IMR-90 (cell line): ENCODE measurements around the gene CLCNKA. TPM values are rescaled to one million over a fixed set of nuclear protein-coding genes. Genes with fewer than 3 reads are reported as not detected.

ENCODE experiments used
- ATAC-seq: fragments of 200-7000 bp; cut with Tn5 transposase; 2 replicates; pipeline ENCODE4 v1.9.1; 2020; ENCODE audit warnings: low read depth, mild to moderate bottlenecking, moderate library complexity
- BruUV-seq: library from RNA; stranded (reverse); fragments of 400-500 nt; replicated peaks from 2 replicates; lab custom pipeline; 2021; lab: Mats Ljungman, UMichigan
- CTCF ChIA-PET: fragments of 300-600 bp; formaldehyde crosslinking; extraction: SDS; loops from one replicate; lab custom pipeline; 2021; ENCODE audit warnings: antibody characterized with exemption; lab: Yijun Ruan, JAX
- POLR2A ChIA-PET: fragments of 300-600 bp; sonication (Branson Sonifier 250); formaldehyde crosslinking; loops from one replicate; lab custom pipeline; 2022; ENCODE audit warnings: antibody characterized with exemption; ENCODE audit not compliant: unreplicated experiment; lab: Charles Lee
- DNase-seq: peaks from one replicate; pipeline ENCODE4 v3.0.0; 2013
- H2AFZ ChIP-seq: replicated peaks from 2 replicates; pipeline ENCODE3; 2013; ENCODE audit warnings: low read length, mild to moderate bottlenecking; ENCODE audit not compliant: poor library complexity
- H2AK5ac ChIP-seq: 2 replicates; pipeline ENCODE4 v1.6.1; 2013; ENCODE audit warnings: low read depth, low read length, inconsistent platforms
- H2AK9ac ChIP-seq: replicated peaks from 2 replicates; pipeline ENCODE3; 2013; ENCODE audit warnings: mild to moderate bottlenecking, low read depth, low read length, moderate library complexity; ENCODE audit not compliant: poor library complexity
- H2BK120ac ChIP-seq: 2 replicates; pipeline ENCODE4 v1.6.1; 2013; ENCODE audit warnings: low read depth, low read length, inconsistent platforms
- H2BK15ac ChIP-seq: 3 replicates; pipeline ENCODE4 v1.6.1; 2013; ENCODE audit warnings: low read depth, low read length, inconsistent platforms
- H2BK20ac ChIP-seq: 2 replicates; pipeline ENCODE4 v1.6.1; 2013; ENCODE audit warnings: low read depth, mild to moderate bottlenecking, inconsistent platforms, low read length, moderate library complexity
- H2BK5ac ChIP-seq: 2 replicates; pipeline ENCODE4 v1.6.1; 2013; ENCODE audit warnings: mild to moderate bottlenecking, low read depth, low read length, inconsistent platforms; ENCODE audit not compliant: poor library complexity, severe bottlenecking
- H3K14ac ChIP-seq: replicated peaks from 2 replicates; pipeline ENCODE4 v1.6.1; 2013; ENCODE audit warnings: low read depth, low read length, inconsistent platforms
- H3K18ac ChIP-seq: 2 replicates; pipeline ENCODE4 v1.6.1; 2013; ENCODE audit warnings: low read depth, low read length, control low read depth
- H3K23ac ChIP-seq: 2 replicates; pipeline ENCODE4 v1.6.1; 2013; ENCODE audit warnings: low read depth, low read length, inconsistent platforms
- H3K27ac ChIP-seq: 2 replicates; pipeline ENCODE4 v1.5.1; 2013; ENCODE audit warnings: mild to moderate bottlenecking, control low read depth, low read length; ENCODE audit not compliant: insufficient read depth
- H3K27me3 ChIP-seq: 2 replicates; pipeline ENCODE4 v1.6.1; 2013; ENCODE audit warnings: low read length; ENCODE audit not compliant: control insufficient read depth, insufficient read depth
- H3K36me3 ChIP-seq: 2 replicates; pipeline ENCODE4 v1.6.1; 2013; ENCODE audit warnings: low read length, mixed read lengths; ENCODE audit not compliant: control insufficient read depth, insufficient read depth
- H3K4ac ChIP-seq: 2 replicates; pipeline ENCODE4 v1.6.1; 2013; ENCODE audit warnings: low read depth, low read length, inconsistent platforms
- H3K4me1 ChIP-seq: 2 replicates; pipeline ENCODE4 v1.6.1; 2013; ENCODE audit warnings: low read length, mixed read lengths; ENCODE audit not compliant: control insufficient read depth, insufficient read depth
- H3K4me2 ChIP-seq: 2 replicates; pipeline ENCODE4 v1.6.1; 2013; ENCODE audit warnings: low read depth, mild to moderate bottlenecking, control low read depth, low read length, moderate library complexity
- H3K4me3 ChIP-seq: 2 replicates; pipeline ENCODE4 v1.5.1; 2013; ENCODE audit warnings: low read depth, mild to moderate bottlenecking, control low read depth, low read length, moderate library complexity; ENCODE audit not compliant: insufficient read depth
- H3K56ac ChIP-seq: 2 replicates; pipeline ENCODE4 v1.6.1; 2013; ENCODE audit warnings: low read length, inconsistent platforms; ENCODE audit not compliant: insufficient read depth; ENCODE audit errors: extremely low read depth
- H3K79me1 ChIP-seq, 2 experiments: 2 replicates each; pipeline ENCODE4 v1.6.1; 2013; ENCODE audit warnings: low read length in 2 of 2, inconsistent platforms in 1 of 2, low read depth in 1 of 2
- H3K9ac ChIP-seq: 2 replicates; pipeline ENCODE4 v1.6.1; 2013; ENCODE audit warnings: low read depth, low read length, control low read depth
- H3K9me1 ChIP-seq: 2 replicates; pipeline ENCODE4 v1.6.1; 2013; ENCODE audit warnings: low read length, inconsistent platforms; ENCODE audit not compliant: insufficient read depth
- H3K9me3 ChIP-seq: 2 replicates; pipeline ENCODE4 v1.6.1; 2013; ENCODE audit warnings: low read length; ENCODE audit not compliant: control insufficient read depth, insufficient read depth
- H4K20me1 ChIP-seq: 2 replicates; pipeline ENCODE4 v1.6.1; 2013; ENCODE audit warnings: low read length, inconsistent platforms; ENCODE audit not compliant: insufficient read depth
- H4K5ac ChIP-seq: 2 replicates; pipeline ENCODE4 v1.6.1; 2013; ENCODE audit warnings: mild to moderate bottlenecking, low read depth, low read length, control low read depth
- H4K8ac ChIP-seq, 2 experiments: 2 replicates each; pipeline ENCODE4 v1.6.1; 2013; ENCODE audit warnings: low read depth in 2 of 2, low read length in 2 of 2, control low read depth in 1 of 2, inconsistent platforms in 1 of 2
- H4K91ac ChIP-seq: 2 replicates; pipeline ENCODE4 v1.6.1; 2013; ENCODE audit warnings: low read depth, low read length, inconsistent platforms; ENCODE audit not compliant: insufficient read depth
- BHLHE40 ChIP-seq: fragments of 150-350 bp; IDR thresholded peaks from 2 replicates; pipeline ENCODE4 v1.6.1; 2016; ENCODE audit warnings: mild to moderate bottlenecking, low read depth, low read length
- MXI1 ChIP-seq: IDR thresholded peaks from 2 replicates; pipeline ENCODE4 v1.6.1; 2012; ENCODE audit warnings: low read depth, mild to moderate bottlenecking, low read length, moderate library complexity, borderline replicate concordance
- RCOR1 ChIP-seq: IDR thresholded peaks from 2 replicates; pipeline ENCODE4 v1.6.1; 2012; ENCODE audit warnings: mild to moderate bottlenecking, low read length, improper control_type of control experiment; ENCODE audit not compliant: insufficient replicate concordance
- RFX5 ChIP-seq: IDR thresholded peaks from 2 replicates; pipeline ENCODE4 v1.8.0; 2012; ENCODE audit warnings: low read depth, mild to moderate bottlenecking, low read length, moderate library complexity
- SMC3 ChIP-seq: fragments of 150-350 bp; IDR thresholded peaks from 2 replicates; pipeline ENCODE4 v1.6.1; 2016; ENCODE audit warnings: low read depth, mild to moderate bottlenecking, antibody characterized with exemption, low read length, moderate library complexity
- WGBS, 2 experiments: methylation state at CpG; one replicate each; pipeline versions ENCODE4 v1.1.5 to v1.1.7; 2013; ENCODE audit warnings: missing lambda C conversion rate in 2 of 2; ENCODE audit not compliant: insufficient read length in 1 of 2; ENCODE audit errors: extremely low coverage in 2 of 2; 5-methylcytosine and 5-hydroxymethylcytosine counted together
- dilution Hi-C: fragments of 300-500 bp; cut with HindIII; formaldehyde crosslinking; loops from one replicate; pipeline ENCODE4 v1.14.3; 2018; ENCODE audit warnings: low sequenced_read_pairs; ENCODE audit not compliant: unreplicated experiment
- in situ Hi-C: fragments of 300-500 bp; cut with MboI; formaldehyde crosslinking; loops from 3 replicates; pipeline ENCODE4 v1.14.3; 2019; ENCODE audit warnings: low sequenced_read_pairs, inconsistent platforms, mixed read lengths
- intact Hi-C: fragments of 100-400 bp; cut with micrococcal nuclease; formaldehyde crosslinking; loops from 2 replicates; pipeline ENCODE4 v1.10.0; 2022
- polyA plus RNA-seq, 3 experiments: library from polyadenylated mRNA; depleted of rRNA; stranded (reverse); fragments of >200 nt; gene quantifications; 2 replicates each; pipeline ENCODE4 v1.2.3, GENCODE V29; 2012; ENCODE audit warnings: low replicate concordance in 1 of 3
- total RNA-seq: library from RNA; depleted of rRNA; stranded (reverse); fragments of >200 nt; gene quantifications from 2 replicates; pipeline ENCODE4 v1.2.3, GENCODE V29; 2012

Gene CLCNKA
- total and polyA plus RNA-seq, 2 of the 4 experiments (the other 2 are of a cell fraction), result 0.05 TPM; not detected in 1

DNA sequence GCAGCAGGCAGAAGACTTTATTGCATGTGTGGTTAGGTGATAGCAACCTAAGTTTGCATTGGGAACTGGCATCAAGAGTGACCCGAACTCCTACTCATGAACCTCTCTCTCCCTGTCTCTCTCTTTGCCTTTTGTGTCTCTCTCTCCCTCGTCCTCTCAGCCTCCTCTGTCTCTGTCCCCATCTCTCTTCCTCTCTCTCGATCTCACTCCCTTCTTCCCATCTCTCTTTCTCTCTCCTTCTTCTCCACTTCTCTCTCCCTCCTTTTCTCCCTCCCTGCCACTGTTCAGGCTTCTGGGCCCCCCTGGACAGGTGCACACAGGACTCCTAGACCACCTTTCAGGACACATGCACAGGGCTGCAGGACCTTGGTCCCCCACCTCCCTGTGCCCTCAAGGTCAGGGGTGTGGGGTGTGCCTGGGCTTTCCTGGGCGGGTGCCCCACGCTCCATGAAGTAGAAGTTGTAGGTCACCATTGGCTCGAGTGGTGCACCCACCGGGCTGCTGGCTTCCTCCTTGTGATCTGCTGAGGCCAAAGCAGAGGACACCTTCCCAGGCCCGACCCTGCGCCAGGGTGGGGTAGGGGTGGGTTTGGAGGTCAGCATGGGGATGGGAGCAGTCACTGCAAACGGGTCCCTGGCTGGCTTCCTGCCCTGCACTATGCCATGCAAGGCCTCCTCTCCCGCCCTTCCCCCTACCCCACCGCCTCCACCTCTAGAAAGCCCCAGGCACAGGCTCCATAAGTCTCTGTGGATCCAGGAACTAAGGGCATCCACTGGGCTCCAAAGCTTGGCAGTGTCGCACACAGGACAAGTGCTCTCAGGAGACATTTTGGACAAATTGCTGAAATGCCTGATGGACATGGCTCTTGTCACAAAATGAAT lies 32.7 kb upstream of the CLCNKA start:
- WGBS, 2 experiments, result 88 to 100% methylated on average over 1 of the region's 13 CpGs
- no peak for ATAC-seq
- Histone ChIP-seq H2AFZ (no peak overlapping the region), H2BK5ac (no peak overlapping the region), H4K5ac (no peak overlapping the region), H3K4me1 (no peaks in the 10 kb centered on the region), H3K9me1 (no peaks in the 10 kb centered on the region), H2BK20ac (no peak overlapping the region), H4K91ac (no peak overlapping the region), H3K27me3 (no peaks in the 10 kb centered on the region; the same call in 1 of the 2 replicates), H3K56ac (no peak overlapping the region), H4K20me1 (no peaks in the 10 kb centered on the region), H3K4ac (no peak overlapping the region), H2AK5ac (no peak overlapping the region; the same call in 1 of the 2 replicates), H3K14ac (no peak overlapping the region), H3K79me1 (no peaks in the 10 kb centered on the region), H3K9me3 (no peaks in the 10 kb centered on the region), H3K18ac (no peak overlapping the region), H3K23ac (no peak overlapping the region), H2AK9ac (no peak overlapping the region), H4K8ac (no peak overlapping the region), H3K27ac (no peak overlapping the region), H3K9ac (no peak overlapping the region), H3K4me2 (no peak overlapping the region), H3K36me3 (no peaks in the 10 kb centered on the region), H2BK120ac (no peak overlapping the region), H3K4me3 (no peak overlapping the region), H2BK15ac (no peak overlapping the region)
- in situ Hi-C loops, result no loop called here
- POLR2A ChIA-PET, result no interaction called here
- TF ChIP-seq RFX5 (no peak), RCOR1 (no peak), BHLHE40 (no peak), SMC3 (no peak), MXI1 (no peak)
- CTCF ChIA-PET, result no interaction called here
- BruUV-seq, result no TSS peak
- dilution Hi-C loops, result no loop called here
- intact Hi-C loops, result no loop called here
- DNase-seq, result no peak
